ENCODE measurements around the gene GRID1.

Gene GRID1

GRCh38 chr10:86072413-86072812 lies 294.2 kb downstream of the GRID1 start (continued):
- TF ChIP-seq ZBTB26 (tag by site-specific recombination; optimal IDR thresholded peaks at IDR 0.05) = no peak

GRCh38 chr10:86071758-86072157 lies 294.8 kb downstream of the GRID1 start:
- Histone ChIP-seq H3K36me3 (ENCODE audit: control insufficient read depth in 2 of 2, insufficient read depth in 1 of 2, low read length in 2 of 2) (no peaks in the 10 kb centered on the region), H3K9me3 (ENCODE audit: control insufficient read depth, insufficient read depth, low read depth, low read length) (no peaks in the 10 kb centered on the region), H3K4me1 (ENCODE audit: control insufficient read depth, insufficient read depth, low read length) (no peaks in the 10 kb centered on the region), H3K27ac (ENCODE audit: extremely low read depth, low read depth, low read length) (no peak overlapping the region), H3K4me3 (ENCODE audit: low read depth, low read length) (no peak overlapping the region)
- no peak for TF ChIP-seq KLF10 (tag by site-specific recombination; IDR thresholded peaks at IDR 0.05)
- 0 out of 2 replicates have a peak, but pooled peaks have one; percentile 7 for TF ChIP-seq PRDM1 (tag by site-specific recombination; IDR thresholded peaks at IDR 0.05)
- TF ChIP-seq ZNF140 (tag by site-specific recombination; IDR thresholded peaks at IDR 0.05) = no peak
- POLR2A ChIA-PET = no interaction called here
- CTCF ChIA-PET = interaction anchor here (0.6 to 0.9 kb wide), 3 partner anchors 18 to 710 kb away, joined by 3 to 5 read pairs (median 3); no protein-coding TSS in a partner anchor

DNA sequence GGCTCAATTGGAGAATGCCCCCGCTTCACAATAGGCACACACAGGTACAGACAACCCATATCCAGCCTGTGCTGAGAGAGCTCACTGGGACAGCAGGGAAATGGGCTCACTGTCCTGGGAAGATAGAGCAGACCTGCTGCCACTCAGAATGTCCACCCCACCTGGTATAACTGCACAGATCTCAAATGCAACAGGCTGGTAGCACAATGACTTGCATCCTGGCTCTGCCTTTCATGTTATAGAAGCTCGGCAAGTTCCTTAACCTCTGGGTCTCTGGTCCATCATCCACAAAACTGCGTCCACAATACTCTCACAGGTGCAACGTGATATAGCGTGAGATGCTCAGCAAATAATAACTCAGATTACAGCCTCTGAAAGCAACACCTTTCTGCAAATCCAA lies 295.4 kb downstream of the GRID1 start:
- ChIA-PET POLR2A (no interaction called here), CTCF (interaction anchor here (0.6 kb wide), 1 partner anchor 709 kb away, joined by 5 read pairs; no protein-coding TSS in a partner anchor)
- no peak for TF ChIP-seq ZNF18 (tag by site-specific recombination; IDR thresholded peaks at IDR 0.05)
- peak; percentile 41; the same call in 1 of the 2 replicates for TF ChIP-seq SCRT1 (tag by site-specific recombination; IDR thresholded peaks at IDR 0.05; ENCODE audit: borderline replicate concordance)
- peak; percentile 82 for TF ChIP-seq SCRT2 (tag by site-specific recombination; IDR thresholded peaks at IDR 0.05)
- TF ChIP-seq GLI2 (tag by site-specific recombination; IDR thresholded peaks at IDR 0.05; ENCODE audit: borderline replicate concordance, low read depth) = no peak
- Histone ChIP-seq H3K36me3 (ENCODE audit: control insufficient read depth in 2 of 2, insufficient read depth in 1 of 2, low read length in 2 of 2) (no peaks in the 10 kb centered on the region), H3K9me3 (ENCODE audit: control insufficient read depth, insufficient read depth, low read depth, low read length) (no peaks in the 10 kb centered on the region), H3K27ac (ENCODE audit: extremely low read depth, low read depth, low read length) (no peak overlapping the region), H3K4me3 (ENCODE audit: low read depth, low read length) (no peak overlapping the region), H3K4me1 (ENCODE audit: control insufficient read depth, insufficient read depth, low read length) (no peaks in the 10 kb centered on the region)

- no peak overlapping the region for H3K27ac ChIP-seq (ENCODE audit: extremely low read depth, low read depth, low read length)
- POLR2A ChIA-PET = no interaction called here
- no peaks in the 10 kb centered on the region for H3K36me3 ChIP-seq (ENCODE audit: control insufficient read depth in 2 of 2, insufficient read depth in 1 of 2, low read length in 2 of 2)
- H3K4me1 ChIP-seq (ENCODE audit: control insufficient read depth, insufficient read depth, low read length) = no peaks in the 10 kb centered on the region
- no peaks in the 10 kb centered on the region for H3K9me3 ChIP-seq (ENCODE audit: control insufficient read depth, insufficient read depth, low read depth, low read length)
- H3K4me3 ChIP-seq (ENCODE audit: low read depth, low read length) = no peak overlapping the region
- CTCF ChIA-PET = interaction anchor here (0.6 to 0.7 kb wide), 2 partner anchors 281 to 571 kb away, joined by 3 read pairs; no protein-coding TSS in a partner anchor
- TF ChIP-seq ZNF658 (tag by site-specific recombination; IDR thresholded peaks at IDR 0.05) (no peak), ZNF202 (tag by site-specific recombination; IDR thresholded peaks at IDR 0.05; ENCODE audit: borderline replicate concordance) (no peak), ZNF37A (tag by site-specific recombination; IDR thresholded peaks at IDR 0.05) (no peak), ZNF350 (tag by site-specific recombination; IDR thresholded peaks at IDR 0.05) (no peak), ZNF664 (tag by site-specific recombination; IDR thresholded peaks at IDR 0.05) (no peak), RBAK (tag by site-specific recombination; IDR thresholded peaks at IDR 0.05) (no peak), MEIS1 (CRISPR knock-in tag; IDR thresholded peaks at IDR 0.05; ENCODE audit: borderline replicate concordance) (no peak), ZNF302 (tag by site-specific recombination; IDR thresholded peaks at IDR 0.05; ENCODE audit: low read depth) (no peak), ZNF791 (tag by site-specific recombination; IDR thresholded peaks at IDR 0.05) (no peak)
- TF ChIP-seq, protein P1, sequence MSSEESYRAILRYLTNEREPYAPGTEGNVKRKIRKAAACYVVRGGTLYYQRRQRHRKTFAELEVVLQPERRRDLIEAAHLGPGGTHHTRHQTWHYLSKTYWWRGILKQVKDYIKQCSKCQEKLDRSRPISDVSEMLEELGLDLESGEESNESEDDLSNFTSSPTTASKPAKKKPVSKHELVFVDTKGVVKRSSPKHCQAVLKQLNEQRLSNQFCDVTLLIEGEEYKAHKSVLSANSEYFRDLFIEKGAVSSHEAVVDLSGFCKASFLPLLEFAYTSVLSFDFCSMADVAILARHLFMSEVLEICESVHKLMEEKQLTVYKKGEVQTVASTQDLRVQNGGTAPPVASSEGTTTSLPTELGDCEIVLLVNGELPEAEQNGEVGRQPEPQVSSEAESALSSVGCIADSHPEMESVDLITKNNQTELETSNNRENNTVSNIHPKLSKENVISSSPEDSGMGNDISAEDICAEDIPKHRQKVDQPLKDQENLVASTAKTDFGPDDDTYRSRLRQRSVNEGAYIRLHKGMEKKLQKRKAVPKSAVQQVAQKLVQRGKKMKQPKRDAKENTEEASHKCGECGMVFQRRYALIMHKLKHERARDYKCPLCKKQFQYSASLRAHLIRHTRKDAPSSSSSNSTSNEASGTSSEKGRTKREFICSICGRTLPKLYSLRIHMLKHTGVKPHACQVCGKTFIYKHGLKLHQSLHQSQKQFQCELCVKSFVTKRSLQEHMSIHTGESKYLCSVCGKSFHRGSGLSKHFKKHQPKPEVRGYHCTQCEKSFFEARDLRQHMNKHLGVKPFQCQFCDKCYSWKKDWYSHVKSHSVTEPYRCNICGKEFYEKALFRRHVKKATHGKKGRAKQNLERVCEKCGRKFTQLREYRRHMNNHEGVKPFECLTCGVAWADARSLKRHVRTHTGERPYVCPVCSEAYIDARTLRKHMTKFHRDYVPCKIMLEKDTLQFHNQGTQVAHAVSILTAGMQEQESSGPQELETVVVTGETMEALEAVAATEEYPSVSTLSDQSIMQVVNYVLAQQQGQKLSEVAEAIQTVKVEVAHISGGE (tag by site-specific recombination; conservative IDR thresholded peaks at IDR 0.05; ENCODE audit: low read depth) = no peak
- TF ChIP-seq, protein P2, sequence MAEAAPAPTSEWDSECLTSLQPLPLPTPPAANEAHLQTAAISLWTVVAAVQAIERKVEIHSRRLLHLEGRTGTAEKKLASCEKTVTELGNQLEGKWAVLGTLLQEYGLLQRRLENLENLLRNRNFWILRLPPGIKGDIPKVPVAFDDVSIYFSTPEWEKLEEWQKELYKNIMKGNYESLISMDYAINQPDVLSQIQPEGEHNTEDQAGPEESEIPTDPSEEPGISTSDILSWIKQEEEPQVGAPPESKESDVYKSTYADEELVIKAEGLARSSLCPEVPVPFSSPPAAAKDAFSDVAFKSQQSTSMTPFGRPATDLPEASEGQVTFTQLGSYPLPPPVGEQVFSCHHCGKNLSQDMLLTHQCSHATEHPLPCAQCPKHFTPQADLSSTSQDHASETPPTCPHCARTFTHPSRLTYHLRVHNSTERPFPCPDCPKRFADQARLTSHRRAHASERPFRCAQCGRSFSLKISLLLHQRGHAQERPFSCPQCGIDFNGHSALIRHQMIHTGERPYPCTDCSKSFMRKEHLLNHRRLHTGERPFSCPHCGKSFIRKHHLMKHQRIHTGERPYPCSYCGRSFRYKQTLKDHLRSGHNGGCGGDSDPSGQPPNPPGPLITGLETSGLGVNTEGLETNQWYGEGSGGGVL (tag by site-specific recombination; IDR thresholded peaks at IDR 0.05) = no peak
Observed at GRCh38 chr10:86070278-86070677, 296.3 kb downstream of the GRID1 start.
